HTR-8/SVneo (cell line): Measurements from ENCODE around the gene ROBO4.

Source experiments
- DNase-seq: peaks from one replicate; pipeline ENCODE4 v3.0.0; 2011; ENCODE audit warnings: low spot score, mixed read lengths; ENCODE audit not compliant: insufficient read length
- FAIRE-seq: peaks from 2 replicates; lab custom pipeline; 2011; peaks lifted over from hg19 to GRCh38; lab: Jason Lieb, UNC

ROBO4 gene

DNA sequence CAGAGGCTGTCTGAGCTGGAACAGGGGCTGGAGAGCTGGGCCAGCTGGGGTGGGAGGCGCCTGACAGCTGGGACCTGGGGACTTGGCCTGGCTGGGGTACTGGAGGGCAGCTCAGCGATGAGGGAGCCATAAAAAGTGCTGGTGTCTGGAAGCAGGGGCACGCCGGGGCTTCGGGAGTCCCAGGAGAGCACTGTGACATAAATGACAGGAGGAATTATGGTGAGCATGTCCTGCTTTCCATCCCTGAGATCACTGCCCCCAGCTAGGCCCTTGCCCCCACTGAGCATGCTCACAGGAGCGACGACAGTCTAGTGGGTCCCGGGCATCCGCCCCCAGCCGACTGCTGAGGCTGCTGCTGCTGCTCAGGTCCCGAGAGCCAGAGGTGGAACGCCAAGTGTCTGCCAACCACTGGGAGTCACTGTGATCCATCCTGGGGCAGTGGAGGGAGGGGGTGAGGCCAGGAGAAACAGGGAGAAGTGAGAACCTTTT lies 6.2 kb downstream of the ROBO4 start:
- DNase-seq (no peak), FAIRE-seq (no peak)

DNA sequence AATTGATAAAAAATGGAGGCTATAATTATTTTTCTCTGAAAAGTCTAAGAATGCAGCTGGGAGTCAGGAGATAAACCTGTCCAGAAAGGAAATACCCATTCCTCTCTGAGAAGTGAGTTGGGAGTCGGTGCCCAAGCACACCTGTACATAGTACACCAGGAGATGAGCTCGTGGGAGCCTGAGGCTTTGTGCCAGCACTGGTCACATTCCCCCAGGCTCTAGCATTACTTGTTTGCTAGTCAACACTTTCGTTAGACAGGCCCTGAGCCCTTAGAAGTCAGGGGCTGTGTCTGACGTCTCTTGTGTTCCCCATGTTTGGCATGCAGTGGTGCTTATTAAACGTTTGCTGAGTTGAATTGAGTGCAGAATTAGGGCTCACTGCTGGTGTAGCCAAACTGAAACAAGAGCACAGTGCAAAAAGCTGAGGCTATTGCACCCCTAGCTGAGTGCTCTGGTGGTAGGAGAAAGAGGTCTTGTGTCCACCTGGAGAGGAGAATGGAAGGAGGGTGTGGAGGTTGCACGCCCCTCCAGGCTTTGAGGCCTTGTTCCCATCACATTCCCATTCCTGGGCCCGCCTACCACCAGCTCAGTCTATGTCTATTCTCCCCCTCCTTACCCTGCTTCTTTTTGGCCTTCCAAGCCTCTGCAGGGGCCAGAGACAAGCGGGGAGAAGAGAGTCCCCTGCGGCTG lies 6.8 kb downstream of the ROBO4 start:
- DNase-seq = no peak
- no peak for FAIRE-seq

DNA sequence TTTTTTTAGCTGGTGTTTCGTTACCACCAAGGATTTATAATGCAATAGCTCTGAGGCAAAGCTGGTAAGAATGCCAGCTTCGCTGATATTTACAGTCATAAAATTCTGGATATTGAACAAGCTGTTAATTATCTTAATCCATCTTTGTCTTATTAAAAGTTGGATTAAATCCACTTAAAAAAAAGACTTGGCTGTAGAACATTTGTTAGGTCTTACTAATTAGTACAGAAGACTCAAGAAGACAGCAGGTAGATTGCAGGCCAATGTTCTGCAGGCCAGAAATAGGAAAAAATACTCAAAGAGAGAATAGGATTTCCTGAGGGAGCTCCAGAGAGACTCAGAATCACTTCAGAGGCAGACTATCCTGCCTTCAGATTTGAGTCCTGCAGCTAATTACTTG lies 7.5 kb downstream of the ROBO4 start:
- FAIRE-seq = no peak
- no peak for DNase-seq

DNA sequence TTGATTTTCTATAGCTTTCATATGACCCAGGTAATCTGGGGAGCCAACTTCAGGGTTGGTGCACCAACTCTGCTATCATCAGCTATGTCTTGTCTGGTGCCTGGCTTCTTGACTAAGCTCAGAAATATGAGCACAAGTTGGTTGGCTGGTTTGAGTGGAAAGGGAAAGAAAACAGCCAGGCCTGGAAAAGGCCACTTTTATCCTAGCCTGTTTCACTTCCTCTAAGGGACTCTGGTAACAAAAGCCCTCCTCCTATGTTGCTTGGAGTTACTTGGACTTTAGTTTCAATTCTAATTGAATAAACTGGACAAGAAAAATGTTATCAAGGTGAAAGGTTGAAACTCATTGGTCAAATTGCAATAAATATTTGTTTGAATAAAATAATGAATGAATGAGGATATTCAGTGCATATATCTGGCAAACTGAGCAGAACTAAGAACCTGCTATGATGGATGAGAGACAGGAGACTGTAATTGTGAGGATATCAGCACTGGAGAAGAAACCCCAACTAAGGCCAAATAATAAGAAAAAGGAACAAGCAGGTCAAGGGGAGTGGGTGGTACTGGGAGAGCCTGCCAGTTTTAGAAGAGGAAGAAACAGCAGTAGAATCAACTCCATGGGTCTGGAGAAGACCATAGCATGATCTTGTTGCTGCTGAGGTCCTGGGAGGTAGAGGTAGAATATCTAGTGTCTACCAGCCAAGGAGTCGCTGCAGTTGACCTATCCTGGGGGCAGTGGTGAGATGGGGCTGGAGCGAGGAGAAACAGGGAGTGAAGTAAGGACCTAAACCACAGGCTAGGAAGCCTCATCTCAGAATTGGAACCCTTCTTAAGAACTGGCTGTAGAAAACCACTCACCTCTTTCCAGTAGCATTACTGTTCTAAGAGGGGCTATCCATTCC lies 8.2 kb downstream of the ROBO4 start:
- DNase-seq (no peak), FAIRE-seq (no peak)

DNA sequence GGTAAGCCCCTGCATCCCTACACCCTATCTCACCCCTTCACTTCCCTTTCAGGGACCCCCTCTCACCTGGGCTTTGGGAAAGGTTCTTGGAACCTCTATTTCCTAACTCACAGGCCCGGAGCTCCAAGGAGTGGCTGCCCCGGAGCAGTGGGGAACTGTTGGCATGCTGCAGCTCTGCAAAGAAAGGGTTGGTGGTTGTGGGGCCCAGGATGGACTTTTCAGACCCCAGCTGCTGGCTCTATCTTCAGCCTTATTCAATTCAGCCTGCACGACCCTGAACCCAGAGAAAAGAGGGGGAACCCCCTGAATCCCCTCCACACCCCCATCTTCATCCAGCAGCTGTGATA lies 10.0 kb downstream of the ROBO4 start:
- DNase-seq = no peak
- no peak for FAIRE-seq

DNA sequence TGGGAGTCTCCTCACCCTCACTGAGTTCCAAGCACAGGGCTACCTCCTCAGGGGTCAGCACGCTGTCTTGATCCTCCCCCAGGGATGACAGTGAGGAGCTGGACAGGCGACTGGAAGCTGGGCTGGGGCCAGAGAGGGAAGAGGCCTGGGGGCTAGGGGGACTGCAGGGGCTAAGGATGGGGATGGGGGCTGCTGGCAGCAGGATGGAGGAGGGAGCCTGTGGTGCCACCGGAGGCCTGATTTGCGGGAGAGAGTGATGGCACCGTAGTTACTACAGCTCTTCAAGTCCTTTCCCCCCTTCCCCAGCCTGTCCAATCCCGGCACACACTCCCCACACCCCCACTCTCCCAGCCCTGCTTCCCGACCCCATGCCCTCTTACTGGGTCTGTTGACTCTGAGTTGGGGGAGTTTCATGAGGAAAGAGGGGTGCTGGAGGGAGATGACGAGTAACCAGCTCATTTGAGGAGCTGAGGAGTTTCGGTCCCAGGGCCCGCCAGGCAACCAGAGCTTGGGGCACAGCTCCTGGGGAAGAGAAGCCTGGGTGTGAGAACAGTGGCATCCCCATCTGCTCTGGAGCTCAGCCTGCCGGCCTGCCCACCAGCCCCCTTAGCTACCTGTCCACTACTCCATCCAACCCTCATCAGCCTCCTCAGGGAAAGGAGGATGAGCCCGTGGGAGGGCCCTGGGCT lies 10.5 kb downstream of the ROBO4 start:
- FAIRE-seq (no peak), DNase-seq (no peak)

DNA sequence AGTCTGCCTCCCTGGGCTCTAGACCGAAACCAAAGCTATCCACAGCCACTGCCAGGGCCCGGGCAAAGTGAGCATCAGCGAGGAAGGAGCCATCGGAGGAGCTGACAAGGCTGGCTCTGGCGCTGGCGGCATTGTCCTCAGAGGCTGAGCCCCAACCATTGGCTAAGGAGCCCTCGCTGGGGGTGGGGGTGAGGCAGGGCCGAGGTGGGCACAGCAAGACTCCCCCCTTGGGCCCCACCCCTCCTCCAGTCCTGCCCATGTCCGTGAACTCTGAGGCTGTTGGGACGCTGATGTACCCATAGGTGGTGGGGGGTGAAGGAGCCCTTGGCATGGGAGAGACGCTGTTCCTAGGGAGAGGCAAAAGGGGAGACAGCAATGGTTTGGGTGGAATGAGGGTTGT lies 11.2 kb downstream of the ROBO4 start:
- DNase-seq = no peak
- FAIRE-seq = no peak

DNA sequence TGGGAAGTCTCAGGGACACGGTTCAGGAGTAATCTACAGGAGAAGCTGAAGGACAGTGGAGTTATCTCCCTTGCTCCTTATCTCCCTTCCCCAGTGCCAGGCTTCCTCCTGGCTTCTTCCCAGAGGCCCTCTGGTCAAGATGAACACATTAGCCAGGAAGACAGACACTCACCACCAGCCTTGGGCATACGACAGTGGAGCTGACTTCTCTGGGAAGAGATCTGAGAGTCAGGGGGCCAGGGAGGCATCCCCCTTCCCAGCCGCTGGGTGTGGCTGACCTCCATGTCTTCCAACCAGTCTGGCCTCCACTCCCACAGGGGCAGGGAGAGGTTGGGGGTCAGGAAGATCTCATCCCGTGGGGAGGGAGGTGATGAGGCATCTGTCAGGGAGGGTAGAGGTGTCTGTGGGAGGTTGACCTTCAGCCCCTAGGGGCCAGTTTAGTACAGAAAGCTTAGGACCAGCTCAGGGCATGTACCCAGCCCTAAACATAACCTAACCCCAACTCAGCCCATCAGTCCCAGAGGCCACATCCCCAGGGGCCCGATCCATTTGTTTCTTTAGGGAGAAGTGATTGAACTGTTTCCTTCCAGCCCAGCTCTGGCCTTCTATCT lies 12.7 kb downstream of the ROBO4 start:
- DNase-seq (no peak), FAIRE-seq (no peak)

DNA sequence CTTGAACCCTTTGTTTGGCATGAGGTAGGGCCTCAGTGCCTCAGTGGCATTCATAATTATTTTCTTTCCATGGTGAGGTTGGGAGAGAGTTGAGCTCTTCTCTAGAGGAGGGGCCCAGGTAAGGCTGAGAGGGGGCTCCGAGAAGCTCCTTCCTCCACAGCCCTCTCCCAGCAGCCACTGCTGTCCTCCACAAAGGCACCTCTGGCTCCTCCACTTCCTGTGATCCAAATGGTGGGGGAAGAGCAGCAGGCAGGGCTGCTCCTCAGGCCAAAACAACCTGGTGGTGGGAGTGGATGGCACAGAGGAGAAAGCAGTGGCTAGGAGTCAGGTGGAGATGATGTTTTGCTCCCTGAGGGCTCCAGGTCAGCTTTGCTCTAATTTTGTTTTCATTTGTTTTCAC lies 13.3 kb downstream of the ROBO4 start:
- FAIRE-seq = no peak
- no peak for DNase-seq

DNA sequence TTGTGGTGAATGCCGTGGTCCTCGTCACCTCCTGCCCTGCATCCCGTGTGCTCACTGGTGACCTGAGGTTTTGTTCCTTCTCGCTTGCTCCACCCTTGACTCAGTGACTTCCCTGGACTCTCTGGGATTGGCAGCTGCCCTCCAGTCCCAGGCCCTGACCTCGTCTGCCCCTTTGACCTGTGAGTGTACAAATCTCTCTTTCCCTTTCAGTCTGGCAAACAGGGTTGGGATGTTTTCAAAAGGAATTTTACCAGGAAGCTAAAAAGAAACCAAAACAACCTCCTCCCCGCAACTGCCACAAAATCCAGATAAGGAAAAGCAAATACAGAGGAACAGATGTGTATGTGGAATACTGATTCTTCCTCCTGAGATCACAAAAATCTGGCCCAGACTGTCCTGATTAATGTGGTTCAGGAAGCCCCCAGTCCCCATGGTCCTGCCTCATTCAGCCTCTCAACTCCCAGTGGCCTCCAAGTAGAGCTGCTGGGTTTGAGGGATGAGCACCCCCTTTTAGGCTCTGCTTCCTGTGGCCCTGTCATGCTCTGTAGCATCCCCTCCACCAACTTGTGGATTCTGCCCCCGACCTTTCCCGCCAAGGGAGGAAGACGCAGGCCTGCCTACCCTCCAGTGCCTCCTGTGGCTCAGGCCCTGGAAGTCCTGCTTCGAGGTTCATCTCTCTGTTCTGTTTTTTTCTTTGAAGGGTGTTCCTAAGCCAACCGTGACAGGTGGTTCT lies 15.2 kb downstream of the ROBO4 start:
- no peak for FAIRE-seq
- no peak for DNase-seq

DNA sequence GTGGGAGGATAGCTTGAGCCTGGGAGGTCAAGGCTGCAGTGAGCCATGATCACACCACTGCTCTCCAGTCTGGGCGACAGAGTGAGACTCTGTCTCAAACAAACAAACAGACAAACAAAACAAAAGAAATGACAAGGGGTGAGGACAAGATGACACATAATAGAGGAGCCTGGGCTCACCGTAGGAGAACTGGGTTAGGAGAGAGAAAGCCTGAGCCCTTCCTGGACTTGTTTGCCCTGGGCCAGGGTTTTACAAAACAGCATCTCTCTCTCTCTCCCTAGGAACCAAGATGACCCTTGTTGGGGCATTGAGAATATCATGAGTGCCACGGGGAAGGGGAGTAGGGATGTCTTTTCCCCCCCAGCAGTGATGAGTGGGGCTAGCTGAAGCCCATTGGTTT lies 16.7 kb downstream of the ROBO4 start:
- FAIRE-seq = no peak
- no peak for DNase-seq

DNA sequence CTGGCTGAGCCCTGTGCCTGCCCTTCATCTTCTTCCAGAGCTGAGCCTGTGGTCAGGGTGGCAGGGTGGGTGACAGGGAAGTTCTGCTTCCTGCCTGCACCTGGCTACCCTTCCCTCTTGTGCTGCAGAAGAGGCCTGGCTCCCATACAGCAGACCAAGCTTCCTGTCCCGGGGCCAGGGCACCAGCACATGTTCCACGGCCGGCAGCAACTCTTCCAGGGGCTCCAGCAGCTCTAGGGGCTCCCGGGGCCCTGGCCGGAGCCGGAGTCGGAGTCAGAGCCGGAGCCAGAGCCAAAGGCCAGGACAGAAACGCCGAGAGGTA lies 17.4 kb downstream of the ROBO4 start:
- FAIRE-seq = no peak

DNA sequence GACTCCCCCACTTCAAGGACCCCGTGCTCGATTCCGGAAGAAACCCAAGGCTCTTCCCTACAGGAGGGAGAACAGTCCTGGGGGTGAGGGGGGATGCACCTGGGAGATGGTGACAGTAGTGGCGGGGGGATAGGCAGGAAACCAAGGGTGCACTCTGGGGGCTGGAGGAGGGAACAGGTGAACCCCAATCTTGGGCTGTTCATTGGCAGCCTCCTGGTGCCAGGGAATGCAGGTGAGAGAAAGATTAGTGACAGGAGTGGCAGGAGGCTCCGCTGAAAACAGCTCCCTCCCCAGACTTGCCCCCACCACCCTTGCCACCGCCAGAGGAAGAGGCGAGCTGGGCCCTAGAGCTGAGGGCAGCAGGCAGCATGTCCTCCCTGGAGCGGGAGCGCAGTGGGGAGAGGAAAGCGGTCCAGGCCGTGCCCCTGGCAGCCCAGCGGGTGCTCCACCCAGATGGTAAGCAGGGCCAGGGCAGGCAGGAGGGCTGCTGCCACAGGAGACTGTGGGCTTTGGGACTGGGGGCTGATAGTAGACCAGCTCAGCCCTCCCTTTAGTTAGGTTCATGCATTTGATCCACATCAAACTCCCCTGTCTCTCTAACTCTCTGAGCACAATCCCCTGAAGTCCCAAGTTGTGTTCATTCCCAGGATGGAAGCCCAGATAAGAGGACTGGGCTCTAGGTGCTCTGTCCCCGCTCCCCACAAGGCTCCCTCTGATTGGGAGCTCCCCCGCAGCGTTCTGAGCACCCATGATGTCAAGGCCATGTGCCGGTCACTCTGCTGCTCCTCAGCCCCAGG lies 18.0 kb downstream of the ROBO4 start:
- DNase-seq (no peak), FAIRE-seq (no peak)

More for the DNA sequence above, 17.4 kb downstream of the ROBO4 start:
- DNase-seq = no peak

DNA sequence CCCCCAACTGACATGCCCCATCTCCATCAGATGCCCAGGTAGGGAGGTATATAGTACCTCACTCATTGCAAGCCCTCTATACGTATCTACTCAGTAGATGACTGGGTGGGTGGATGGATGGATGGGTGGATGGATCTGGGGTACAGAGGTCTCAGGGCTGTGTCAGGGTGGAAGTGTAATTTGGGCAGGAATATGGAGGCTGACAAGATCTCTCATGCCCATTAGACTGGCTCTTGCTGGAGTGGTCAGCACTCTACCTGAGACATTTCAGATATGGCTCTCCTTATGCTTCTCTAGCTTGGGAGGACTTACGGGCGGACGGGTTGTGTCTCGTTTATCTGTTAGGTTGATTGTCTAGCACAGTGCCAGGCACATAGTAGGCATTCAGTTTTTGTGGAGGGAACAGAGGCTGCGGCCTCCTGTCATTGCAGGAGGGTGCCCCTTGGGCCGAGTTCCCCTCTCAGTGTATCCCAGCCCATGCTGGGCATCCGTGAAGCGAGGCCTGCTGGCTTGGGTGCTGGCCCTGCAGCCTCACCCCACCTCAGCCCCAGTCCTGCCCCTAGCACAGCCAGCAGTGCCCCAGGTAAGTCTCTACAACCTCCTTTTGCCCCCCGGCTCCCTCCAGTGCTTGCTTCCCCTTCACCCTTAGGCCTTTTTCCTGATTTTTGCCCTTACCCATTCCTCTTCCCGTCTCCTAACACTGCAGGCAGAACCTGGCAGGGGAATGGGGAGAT lies 18.7 kb downstream of the ROBO4 start:
- DNase-seq (no peak), FAIRE-seq (no peak)

DNA sequence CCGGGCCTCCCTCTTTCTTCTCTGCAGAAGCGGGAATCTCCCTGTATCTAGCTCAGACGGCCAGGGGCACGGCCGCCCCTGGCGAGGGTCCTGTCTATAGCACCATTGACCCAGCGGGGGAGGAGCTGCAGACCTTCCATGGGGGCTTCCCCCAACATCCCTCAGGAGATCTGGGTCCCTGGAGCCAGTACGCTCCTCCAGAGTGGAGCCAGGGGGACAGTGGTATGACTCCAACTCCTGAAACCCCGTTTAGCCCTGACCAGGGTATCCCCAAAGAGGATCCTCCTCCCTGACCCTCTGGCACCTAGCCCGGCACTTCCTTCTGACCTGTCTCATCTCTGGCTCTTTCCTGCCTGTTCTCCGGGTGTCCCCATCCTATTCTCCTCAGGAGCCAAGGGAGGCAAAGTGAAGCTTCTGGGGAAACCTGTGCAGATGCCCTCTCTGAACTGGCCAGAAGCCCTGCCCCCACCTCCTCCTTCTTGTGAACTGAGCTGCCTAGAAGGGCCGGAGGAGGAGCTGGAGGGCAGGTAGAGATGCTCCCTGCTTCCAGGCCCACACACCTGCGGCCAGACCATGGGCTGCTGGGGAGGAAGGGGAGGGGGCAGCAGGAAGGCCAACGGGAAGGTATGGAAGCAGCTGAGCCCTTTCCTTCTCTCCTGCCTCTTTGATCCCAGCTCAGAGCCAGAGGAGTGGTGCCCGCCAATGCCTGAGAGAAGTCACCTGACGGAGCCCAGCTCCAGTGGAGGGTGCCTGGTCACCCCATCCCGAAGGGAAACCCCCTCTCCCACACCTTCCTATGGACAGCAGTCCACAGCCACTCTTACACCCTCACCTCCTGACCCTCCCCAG lies 19.5 kb downstream of the ROBO4 start:
- no peak for FAIRE-seq
- DNase-seq = no peak

DNA sequence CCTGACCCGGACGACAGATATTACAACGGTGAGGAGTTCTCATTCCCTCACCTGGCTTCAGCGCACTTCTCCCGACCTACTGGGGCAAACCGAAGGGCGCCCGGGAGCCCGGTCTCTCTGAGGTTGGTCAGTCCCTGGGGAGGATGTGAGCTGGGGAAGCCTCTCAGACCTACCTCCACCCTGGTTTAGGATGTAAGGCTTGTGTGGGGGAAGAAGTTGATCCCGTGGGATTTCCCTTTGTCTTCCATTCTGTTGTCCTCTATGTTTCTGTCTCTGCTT lies 20.1 kb downstream of the ROBO4 start:
- DNase-seq (no peak), FAIRE-seq (no peak)

DNA sequence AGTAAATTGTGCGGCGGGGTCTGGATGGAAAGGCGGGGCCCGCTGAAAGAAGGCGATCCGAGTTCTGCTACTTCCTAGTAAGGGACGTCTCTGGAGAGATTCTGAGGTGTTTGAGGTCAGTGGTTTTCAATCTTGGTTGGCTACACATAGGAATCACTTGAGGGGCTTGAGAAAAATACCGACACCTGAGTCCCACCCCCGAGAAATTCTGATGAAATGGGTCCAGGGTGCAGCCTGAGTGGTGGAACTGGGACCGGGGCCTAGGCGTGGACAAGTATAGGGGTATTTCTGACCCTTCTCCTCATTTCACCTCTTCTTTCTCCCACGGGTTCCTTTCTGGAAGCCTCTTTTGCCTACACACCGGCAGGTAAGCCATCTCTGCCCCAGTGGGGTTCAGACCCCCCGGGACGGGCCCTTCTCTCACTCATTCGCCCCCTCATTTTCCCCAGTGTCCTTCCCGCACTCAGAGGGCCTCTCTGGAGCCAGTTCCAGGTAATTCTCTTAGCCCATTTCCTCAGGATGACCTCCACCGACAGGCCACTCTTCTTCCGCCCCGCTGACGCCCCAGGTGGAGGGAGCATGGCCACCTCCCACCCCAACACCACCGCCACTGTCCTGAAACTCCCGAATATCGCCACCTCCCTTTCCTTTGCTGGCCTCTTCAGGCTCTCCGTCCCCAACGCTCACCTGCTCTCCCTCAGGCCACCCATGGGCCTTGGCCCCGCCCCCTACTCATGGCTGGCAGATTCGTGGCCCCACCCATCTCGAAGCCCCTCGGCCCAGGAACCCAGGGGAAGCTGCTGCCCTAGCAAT lies 20.6 kb downstream of the ROBO4 start:
- no peak for DNase-seq
- no peak for FAIRE-seq
